ENCODE measurements around the gene FTCD.
A peak's percentile ranks its signal among the peaks of the same experiment; 100 is the strongest.
"Not testable (repeated sequence)": the region's sequence is repeated elsewhere in the genome, so short reads cannot be mapped to it uniquely, and the experiment has no call there.

FTCD gene

GRCh38 chr21:46188226-46189212 is 33.1 kb upstream of the FTCD start:
- no peak for DNase-seq (ENCODE audit: low read depth, low spot score)

GRCh38 chr21:46187814-46188213 is 32.4 kb upstream of the FTCD start:
- DNase-seq (ENCODE audit: low read depth, low spot score), result no peak

GRCh38 chr21:46187261-46187660 is 31.9 kb upstream of the FTCD start:
- DNase-seq (ENCODE audit: low read depth, low spot score), result no peak

GRCh38 chr21:46185716-46186115 is 30.3 kb upstream of the FTCD start:
- DNase-seq (ENCODE audit: low read depth, low spot score), result no peak

GRCh38 chr21:46184625-46185555 is 29.5 kb upstream of the FTCD start:
- peak; percentile 73 for DNase-seq (ENCODE audit: low read depth, low spot score)

GRCh38 chr21:46183910-46184624 is 28.7 kb upstream of the FTCD start, which contains the start of gene SPATC1L:
Gene SPATC1L, minus strand, starts transcription at chr21:46184459. Its CDS starts 1,643 bp downstream, at chr21:46182816.
- DNase-seq (ENCODE audit: low read depth, low spot score), result no peak

- not testable (repeated sequence) for DNase-seq (ENCODE audit: low read depth, low spot score)
Measured at GRCh38 chr21:46183337-46183909, 28.0 kb upstream of the FTCD start.

- DNase-seq (ENCODE audit: low read depth, low spot score), result no peak
Measured at GRCh38 chr21:46182548-46183336, 27.4 kb upstream of the FTCD start.

GRCh38 chr21:46181953-46182547 is 26.7 kb upstream of the FTCD start:
- no peak for DNase-seq (ENCODE audit: low read depth, low spot score)

- DNase-seq (ENCODE audit: low read depth, low spot score), result no peak
Measured at GRCh38 chr21:46181436-46181835, 26.1 kb upstream of the FTCD start.

GRCh38 chr21:46180778-46181391 is 25.5 kb upstream of the FTCD start:
- no peak for DNase-seq (ENCODE audit: low read depth, low spot score)

- no peak for DNase-seq (ENCODE audit: low read depth, low spot score)
Measured at GRCh38 chr21:46180079-46180722, 24.8 kb upstream of the FTCD start.

- no peak for DNase-seq (ENCODE audit: low read depth, low spot score)
Measured at GRCh38 chr21:46179708-46180078, 24.3 kb upstream of the FTCD start.

- no peak for DNase-seq (ENCODE audit: low read depth, low spot score)
Measured at GRCh38 chr21:46178961-46179360, 23.6 kb upstream of the FTCD start.

GRCh38 chr21:46176443-46177129 is 21.2 kb upstream of the FTCD start:
- DNase-seq (ENCODE audit: low read depth, low spot score), result not testable (repeated sequence)

- no peak for DNase-seq (ENCODE audit: low read depth, low spot score)
Measured at GRCh38 chr21:46173573-46173972, 18.2 kb upstream of the FTCD start.

GRCh38 chr21:46172863-46173528 is 17.6 kb upstream of the FTCD start:
- DNase-seq (ENCODE audit: low read depth, low spot score), result no peak

Measured in iPS DF 19.7 (cell line).